22Rv1 (cell line): Measurements from ENCODE around the gene DPEP2.

ENCODE experiments used
- H3K27ac ChIP-seq: fragments of 450-650 bp; 2 replicates; pipeline ENCODE4 v1.5.1; 2017
- CTCF ChIP-seq: fragments of 450-650 bp; IDR thresholded peaks from 2 replicates; pipeline ENCODE4 v1.5.1; 2017; ENCODE audit warnings: mild to moderate bottlenecking
- ZFX ChIP-seq: fragments of 450-650 bp; IDR thresholded peaks from 2 replicates; pipeline ENCODE4 v1.6.1; 2017; ENCODE audit warnings: antibody characterized with exemption, borderline replicate concordance

Gene DPEP2

GRCh38 chr16:67965668-67966548, 33.4 kb downstream of the DPEP2 start:
- 0 out of 2 replicates have a peak overlapping the region, but pooled peaks have one; percentile 1 for H3K27ac ChIP-seq
- TF ChIP-seq ZFX: no peak
- no peak for TF ChIP-seq CTCF

GRCh38 chr16:67964477-67965131, 34.7 kb downstream of the DPEP2 start:
- TF ChIP-seq CTCF (no peak), ZFX (no peak)
- H3K27ac ChIP-seq: no peak overlapping the region

GRCh38 chr16:67963662-67964321, 35.5 kb downstream of the DPEP2 start:
- TF ChIP-seq ZFX (no peak), CTCF (no peak)
- H3K27ac ChIP-seq: no peak overlapping the region

GRCh38 chr16:67963292-67963661, 36.0 kb downstream of the DPEP2 start:
- no peak overlapping the region for H3K27ac ChIP-seq
- TF ChIP-seq ZFX (no peak), CTCF (no peak)

- TF ChIP-seq ZFX: no peak
- TF ChIP-seq CTCF: no peak
- no peak overlapping the region for H3K27ac ChIP-seq
Observed at GRCh38 chr16:67962135-67962534, 37.1 kb downstream of the DPEP2 start.

GRCh38 chr16:67961551-67961957, 37.7 kb downstream of the DPEP2 start:
- TF ChIP-seq ZFX: no peak
- TF ChIP-seq CTCF: no peak
- H3K27ac ChIP-seq: no peak overlapping the region
